HG02943 (cell line): ENCODE measurements around the gene DUSP8.
A peak's percentile ranks its signal among the peaks of the same experiment; 100 is the strongest.

Experiments
- ATAC-seq: cut with Tn5 transposase; IDR thresholded peaks from one replicate; pipeline ENCODE4 v1.9.1; 2021; ENCODE audit warnings: mild to moderate bottlenecking, low read depth, moderate library complexity; ENCODE audit not compliant: unreplicated experiment

Gene DUSP8

GRCh38 chr11:1536065-1536843, 35.8 kb downstream of the DUSP8 start:
- ATAC-seq: no peak

GRCh38 chr11:1534682-1535081, 37.4 kb downstream of the DUSP8 start:
- no peak for ATAC-seq

- no peak for ATAC-seq
Measured at GRCh38 chr11:1534171-1534570, 37.9 kb downstream of the DUSP8 start.

- ATAC-seq: no peak
Measured at GRCh38 chr11:1533342-1533725, 38.7 kb downstream of the DUSP8 start.

- no peak for ATAC-seq
Measured at GRCh38 chr11:1532606-1533341, 39.3 kb downstream of the DUSP8 start.

GRCh38 chr11:1532014-1532586, 40.0 kb downstream of the DUSP8 start:
- ATAC-seq: no peak

GRCh38 chr11:1531449-1532013, 40.5 kb downstream of the DUSP8 start:
- ATAC-seq: no peak

GRCh38 chr11:1530686-1531448, 41.2 kb downstream of the DUSP8 start:
- ATAC-seq: no peak

- ATAC-seq: no peak
Measured at GRCh38 chr11:1529774-1530173, 42.3 kb downstream of the DUSP8 start.

GRCh38 chr11:1529286-1529685, 42.8 kb downstream of the DUSP8 start:
- no peak for ATAC-seq

GRCh38 chr11:1528710-1529109, 43.4 kb downstream of the DUSP8 start:
- no peak for ATAC-seq

- no peak for ATAC-seq
Measured at GRCh38 chr11:1526785-1527184, 45.3 kb downstream of the DUSP8 start.

- ATAC-seq: no peak
Measured at GRCh38 chr11:1523779-1524178, 48.3 kb downstream of the DUSP8 start.

- no peak for ATAC-seq
Measured at GRCh38 chr11:1523077-1523476, 49.0 kb downstream of the DUSP8 start.

- ATAC-seq: no peak
Measured at GRCh38 chr11:1522081-1522424, 50.0 kb downstream of the DUSP8 start.

- ATAC-seq: peak; percentile 89
Measured at GRCh38 chr11:1521382-1522080, 50.5 kb downstream of the DUSP8 start.

- no peak for ATAC-seq
Measured at GRCh38 chr11:1520663-1521267, 51.3 kb downstream of the DUSP8 start.

- no peak for ATAC-seq
Measured at GRCh38 chr11:1520209-1520662, 51.8 kb downstream of the DUSP8 start.
